ENCODE measurements around the gene MZT2B.
"Not testable (repeated sequence)": the region's sequence is repeated elsewhere in the genome, so short reads cannot be mapped to it uniquely, and the experiment has no call there.

Gene MZT2B

DNA sequence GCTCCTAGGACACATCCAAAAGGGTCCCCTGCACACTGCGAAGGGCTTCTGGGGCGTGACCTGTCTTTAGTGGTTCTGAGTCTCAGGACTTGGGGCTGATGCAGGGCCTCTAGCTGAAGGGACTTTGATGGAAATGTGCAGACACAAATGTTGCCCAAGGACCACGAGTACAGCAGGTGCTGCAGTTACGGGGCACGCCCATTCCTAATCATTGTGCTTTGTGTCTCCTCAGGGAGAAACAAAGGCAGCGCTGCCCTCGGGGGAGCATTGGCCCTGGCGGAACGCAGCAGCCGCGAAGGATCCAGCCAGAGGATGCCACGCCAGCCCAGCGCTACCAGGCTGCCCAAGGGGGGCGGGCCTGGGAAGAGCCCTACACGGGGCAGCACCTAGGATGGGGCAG is 8.2 kb downstream of the MZT2B start:
- DNase-seq (ENCODE audit: low read depth): no peak
- no peak overlapping the region for H3K4me3 ChIP-seq (replicated peaks; ENCODE audit: low read depth, low read length)
- TF ChIP-seq, protein P1, sequence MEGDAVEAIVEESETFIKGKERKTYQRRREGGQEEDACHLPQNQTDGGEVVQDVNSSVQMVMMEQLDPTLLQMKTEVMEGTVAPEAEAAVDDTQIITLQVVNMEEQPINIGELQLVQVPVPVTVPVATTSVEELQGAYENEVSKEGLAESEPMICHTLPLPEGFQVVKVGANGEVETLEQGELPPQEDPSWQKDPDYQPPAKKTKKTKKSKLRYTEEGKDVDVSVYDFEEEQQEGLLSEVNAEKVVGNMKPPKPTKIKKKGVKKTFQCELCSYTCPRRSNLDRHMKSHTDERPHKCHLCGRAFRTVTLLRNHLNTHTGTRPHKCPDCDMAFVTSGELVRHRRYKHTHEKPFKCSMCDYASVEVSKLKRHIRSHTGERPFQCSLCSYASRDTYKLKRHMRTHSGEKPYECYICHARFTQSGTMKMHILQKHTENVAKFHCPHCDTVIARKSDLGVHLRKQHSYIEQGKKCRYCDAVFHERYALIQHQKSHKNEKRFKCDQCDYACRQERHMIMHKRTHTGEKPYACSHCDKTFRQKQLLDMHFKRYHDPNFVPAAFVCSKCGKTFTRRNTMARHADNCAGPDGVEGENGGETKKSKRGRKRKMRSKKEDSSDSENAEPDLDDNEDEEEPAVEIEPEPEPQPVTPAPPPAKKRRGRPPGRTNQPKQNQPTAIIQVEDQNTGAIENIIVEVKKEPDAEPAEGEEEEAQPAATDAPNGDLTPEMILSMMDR (IDR thresholded peaks at IDR 0.05; ENCODE audit: low read length, missing control alignments): no peak

DNA sequence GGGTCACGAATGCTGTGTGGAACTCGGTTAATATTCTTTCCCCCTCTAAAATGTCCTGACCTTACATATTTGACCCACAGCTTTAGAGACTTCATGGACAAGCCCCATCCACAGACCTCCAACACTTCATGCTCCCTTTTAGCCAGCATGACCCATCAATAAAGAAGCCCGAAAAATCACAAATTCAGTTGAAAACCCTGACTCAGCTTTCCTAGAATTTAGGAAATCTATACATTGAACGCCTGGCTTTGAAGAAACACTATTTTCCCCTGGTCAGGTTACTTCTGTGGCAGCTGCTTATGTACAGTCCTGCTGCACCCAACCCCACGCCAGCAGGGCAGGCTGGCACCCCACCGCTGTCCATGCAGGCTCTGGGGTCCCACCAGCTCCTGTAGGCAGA is 9.3 kb downstream of the MZT2B start:
- not testable (repeated sequence) for DNase-seq (ENCODE audit: low read depth); H3K4me3 ChIP-seq (replicated peaks; ENCODE audit: low read depth, low read length)

DNA sequence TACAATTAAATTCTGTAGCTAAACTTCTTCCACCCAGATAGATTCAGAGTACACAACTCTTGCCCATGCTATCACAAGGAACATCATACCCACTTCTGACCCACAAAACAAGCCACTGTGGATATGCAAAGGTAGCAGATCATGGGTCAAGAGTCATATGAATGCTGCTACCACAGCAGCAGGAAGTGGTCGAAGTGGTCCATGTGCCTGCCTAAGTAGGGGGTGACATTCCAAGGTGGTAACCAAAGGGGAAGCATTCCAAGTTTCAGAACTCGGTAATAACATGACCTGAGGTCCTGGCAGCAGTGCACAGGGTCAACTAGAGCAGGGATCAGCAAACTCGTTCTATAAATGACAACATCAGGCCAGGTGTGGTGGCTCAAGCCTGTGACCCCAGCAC is 10.4 kb downstream of the MZT2B start:
- not testable (repeated sequence) for H3K4me3 ChIP-seq (replicated peaks; ENCODE audit: low read depth, low read length); DNase-seq (ENCODE audit: low read depth)

DNA sequence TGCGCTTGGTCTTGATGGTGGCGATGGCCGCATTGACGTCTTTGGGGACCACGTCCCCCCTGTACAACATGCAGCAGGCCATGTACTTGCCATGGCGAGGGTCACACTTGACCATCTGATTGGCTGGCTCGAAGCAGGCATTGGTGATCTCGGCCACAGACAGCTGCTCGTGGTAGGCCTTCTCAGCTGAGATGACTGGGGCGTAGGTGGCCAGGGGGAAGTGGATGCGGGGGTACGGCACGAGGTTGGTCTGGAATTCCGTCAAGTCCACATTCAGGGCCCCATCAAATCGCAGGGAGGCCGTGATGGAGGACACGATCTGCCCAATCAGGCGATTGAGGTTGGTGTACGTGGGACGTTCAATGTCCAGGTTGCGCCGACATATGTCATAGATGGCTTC is 11.8 kb downstream of the MZT2B start:
- not testable (repeated sequence) for H3K4me3 ChIP-seq (replicated peaks; ENCODE audit: low read depth, low read length)

DNA sequence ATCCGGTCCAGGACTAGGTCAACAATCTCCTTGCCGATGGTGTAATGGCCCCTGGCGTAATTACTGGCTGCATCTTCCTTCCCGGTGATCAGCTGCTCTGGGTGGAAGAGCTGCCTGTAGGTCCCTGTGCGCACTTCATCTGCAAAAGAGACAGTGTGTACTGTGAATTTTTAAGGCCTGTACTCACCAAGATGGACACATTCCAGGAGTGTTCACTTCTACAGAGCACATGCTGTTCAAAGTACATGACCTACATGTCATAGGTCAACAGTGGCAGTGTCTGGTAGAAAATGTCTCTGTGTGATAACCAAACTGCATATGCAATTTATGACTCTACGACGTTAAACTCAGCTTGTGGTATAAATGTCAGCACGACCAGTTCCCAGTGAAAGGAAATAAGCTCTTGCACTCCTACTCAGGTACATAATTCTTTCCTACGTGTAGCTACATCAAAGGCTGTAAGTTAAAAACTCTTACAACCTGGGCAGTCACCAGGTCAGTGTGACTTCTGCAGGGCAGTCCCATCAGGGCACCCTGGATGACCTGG is 13.1 kb downstream of the MZT2B start:
- not testable (repeated sequence) for H3K4me3 ChIP-seq (replicated peaks; ENCODE audit: low read depth, low read length); DNase-seq (ENCODE audit: low read depth)

More for the DNA sequence above, 11.8 kb downstream of the MZT2B start:
- not testable (repeated sequence) for DNase-seq (ENCODE audit: low read depth)

DNA sequence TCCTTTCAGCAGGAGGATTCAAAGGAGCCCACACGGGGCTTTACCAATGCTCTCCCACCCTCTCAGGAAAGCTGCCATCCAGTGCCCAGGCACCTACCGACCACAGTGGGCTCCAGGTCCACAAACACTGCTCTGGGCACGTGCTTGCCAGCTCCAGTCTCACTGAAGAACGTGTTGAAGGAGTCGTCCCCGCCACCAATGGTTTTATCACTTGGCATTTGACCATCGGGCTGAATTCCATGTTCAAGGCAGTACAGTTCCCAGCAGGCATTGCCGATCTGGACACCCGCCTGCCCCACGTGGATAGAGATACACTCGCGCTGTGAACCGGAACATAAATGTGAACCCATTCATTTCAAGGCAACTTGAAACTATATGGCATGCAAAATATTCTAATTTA is 14.0 kb downstream of the MZT2B start:
- not testable (repeated sequence) for DNase-seq (ENCODE audit: low read depth); H3K4me3 ChIP-seq (replicated peaks; ENCODE audit: low read depth, low read length)

DNA sequence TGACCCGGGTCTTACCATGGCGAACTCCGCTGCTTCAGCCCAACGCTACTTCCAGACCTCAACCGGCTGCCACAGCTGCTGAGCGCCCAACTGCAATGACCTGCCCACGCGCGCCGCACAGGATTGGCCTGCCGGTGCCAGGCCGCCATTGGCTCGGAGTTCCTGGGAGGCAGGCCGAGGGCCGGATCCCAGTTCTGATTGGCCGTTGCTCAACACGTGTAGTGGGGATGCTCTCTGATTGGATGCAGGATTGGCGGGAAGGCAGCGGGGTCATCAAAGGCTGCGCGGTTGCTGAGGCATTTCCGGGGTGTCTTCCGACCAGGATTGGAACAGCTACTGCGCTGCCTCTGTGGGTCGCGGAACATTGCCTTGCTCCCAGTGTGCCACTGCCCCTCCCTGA is 16.3 kb downstream of the MZT2B start, which contains the start of gene TUBA3E:
Gene TUBA3E, minus strand, starts transcription at position 97 of the 400 bp plus-strand sequence. Its CDS starts 79 bp downstream, at position 18.
- DNase-seq (ENCODE audit: low read depth): no peak
- no peak within 1 kb of the TSS for H3K4me3 ChIP-seq (replicated peaks; ENCODE audit: low read depth, low read length)
- TF ChIP-seq, protein P1 (IDR thresholded peaks at IDR 0.05; ENCODE audit: low read length, missing control alignments): no peak

DNA sequence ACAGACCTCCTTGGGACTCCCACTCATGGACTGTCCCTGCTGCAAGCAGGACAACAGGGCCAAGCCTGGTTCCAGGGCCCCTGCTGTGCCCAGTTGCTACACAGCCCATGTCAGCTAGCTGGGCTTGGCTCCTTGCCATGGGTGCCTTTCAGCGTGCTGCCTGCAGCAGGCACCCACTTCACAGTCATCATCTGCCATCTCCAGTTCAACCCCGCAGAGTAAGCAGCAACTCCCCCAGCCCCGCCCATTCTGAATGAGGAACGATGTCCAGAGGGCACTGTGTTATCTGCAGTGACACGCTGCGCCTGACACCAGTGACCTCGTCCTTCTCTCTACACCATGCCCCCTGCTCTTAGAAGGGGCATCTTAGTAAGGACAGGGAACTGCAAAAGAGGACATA is 20.5 kb downstream of the MZT2B start:
- H3K4me3 ChIP-seq (replicated peaks; ENCODE audit: low read depth, low read length); DNase-seq (ENCODE audit: low read depth): not testable (repeated sequence)

DNA sequence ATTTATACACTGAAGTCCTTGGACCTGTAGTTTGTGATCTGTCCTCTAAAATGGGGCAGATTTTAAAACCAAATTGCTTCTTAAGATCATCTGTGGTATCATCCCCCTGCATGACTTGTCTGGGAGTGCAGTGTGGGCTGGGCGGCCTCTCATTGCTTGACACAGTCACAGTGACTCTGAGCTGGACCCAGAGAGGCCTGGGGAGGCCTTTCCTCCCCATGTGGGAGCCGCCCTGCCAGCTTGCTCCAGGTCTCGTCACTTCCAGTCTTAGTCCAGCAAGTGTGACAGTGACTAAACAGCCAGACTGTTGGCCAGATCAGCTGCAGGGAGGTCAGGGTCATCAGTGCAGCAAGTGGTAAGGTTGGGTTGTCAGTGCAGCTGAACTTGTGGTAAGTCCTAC is 21.1 kb downstream of the MZT2B start:
- DNase-seq (ENCODE audit: low read depth); H3K4me3 ChIP-seq (replicated peaks; ENCODE audit: low read depth, low read length): not testable (repeated sequence)

DNA sequence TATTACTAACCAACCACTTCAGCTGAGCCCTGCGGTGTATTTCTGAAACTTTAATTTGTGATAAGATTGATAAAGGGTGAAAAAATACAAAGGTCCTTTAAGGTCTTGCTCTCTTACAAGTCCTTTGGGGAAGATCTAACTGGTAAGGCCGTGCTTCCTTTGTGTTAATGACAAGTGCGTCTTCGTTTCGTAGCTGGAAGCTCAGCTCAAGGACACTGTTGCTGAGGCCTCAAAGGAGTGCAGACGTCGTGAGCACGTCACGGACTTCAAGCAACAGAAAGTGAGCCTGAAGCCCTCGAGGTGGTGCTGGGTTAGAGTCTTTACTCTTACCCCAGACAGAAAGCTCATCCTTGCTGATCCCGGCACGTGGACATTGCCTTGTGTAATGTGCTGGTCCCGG is 25.0 kb downstream of the MZT2B start:
- DNase-seq (ENCODE audit: low read depth); H3K4me3 ChIP-seq (replicated peaks; ENCODE audit: low read depth, low read length): not testable (repeated sequence)

DNA sequence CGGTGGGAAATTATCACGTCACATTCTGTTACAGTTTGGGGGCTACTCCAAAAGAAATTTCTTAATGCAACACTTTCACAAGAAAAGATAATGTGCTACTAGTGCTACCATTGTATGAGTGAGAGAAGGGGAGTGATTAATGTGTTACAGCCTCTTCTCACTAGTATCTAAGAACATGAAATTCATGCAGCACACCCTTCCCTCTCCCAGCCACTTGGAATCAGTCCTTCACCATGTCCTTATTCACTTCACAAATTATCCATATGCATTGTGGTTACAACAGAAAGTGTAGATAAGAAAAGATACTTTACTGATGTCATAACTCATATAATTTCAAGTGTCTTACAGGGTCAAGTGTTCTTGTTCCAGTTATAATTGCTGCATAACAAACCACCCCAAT is 37.1 kb downstream of the MZT2B start:
- DNase-seq (ENCODE audit: low read depth); H3K4me3 ChIP-seq (replicated peaks; ENCODE audit: low read depth, low read length): not testable (repeated sequence)

DNA sequence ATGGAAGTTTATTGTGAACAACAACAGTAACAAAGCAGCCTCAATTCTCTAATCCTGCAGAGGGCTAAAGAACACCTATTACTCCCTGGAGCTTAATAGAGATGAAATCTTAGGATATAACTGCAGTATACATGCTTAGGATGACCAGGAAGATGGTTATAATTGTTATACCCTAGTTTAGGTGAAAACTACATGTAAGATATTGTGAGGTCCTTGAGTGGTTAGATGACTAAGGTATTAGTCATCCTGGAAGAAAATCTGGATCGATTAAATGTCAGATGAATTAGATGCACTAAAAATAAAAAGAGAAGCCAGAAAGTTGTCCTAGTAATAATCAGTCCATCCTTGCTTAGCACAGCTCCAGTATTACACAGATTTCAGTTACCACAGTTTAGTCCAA is 38.4 kb downstream of the MZT2B start:
- not testable (repeated sequence) for H3K4me3 ChIP-seq (replicated peaks; ENCODE audit: low read depth, low read length); DNase-seq (ENCODE audit: low read depth)

DNA sequence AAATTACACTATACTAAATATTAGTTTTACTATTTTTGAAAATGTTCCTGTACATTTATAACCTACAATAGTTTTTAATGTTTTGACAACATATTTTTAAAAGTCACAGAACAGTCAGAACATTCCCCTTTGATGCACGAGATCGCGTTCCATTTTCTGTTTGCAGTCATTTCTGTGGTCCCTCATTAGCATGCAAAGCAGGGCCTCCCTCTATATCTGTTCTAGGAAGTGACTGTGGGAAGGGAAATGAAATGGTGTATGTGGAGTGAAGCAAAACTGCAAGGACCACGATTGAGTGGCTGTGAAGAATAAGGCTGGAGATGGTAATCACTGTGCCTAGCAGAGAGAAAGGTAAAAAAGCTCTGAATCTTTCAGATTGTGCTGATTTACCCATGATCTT is 40.5 kb downstream of the MZT2B start:
- DNase-seq (ENCODE audit: low read depth); H3K4me3 ChIP-seq (replicated peaks; ENCODE audit: low read depth, low read length): not testable (repeated sequence)

DNA sequence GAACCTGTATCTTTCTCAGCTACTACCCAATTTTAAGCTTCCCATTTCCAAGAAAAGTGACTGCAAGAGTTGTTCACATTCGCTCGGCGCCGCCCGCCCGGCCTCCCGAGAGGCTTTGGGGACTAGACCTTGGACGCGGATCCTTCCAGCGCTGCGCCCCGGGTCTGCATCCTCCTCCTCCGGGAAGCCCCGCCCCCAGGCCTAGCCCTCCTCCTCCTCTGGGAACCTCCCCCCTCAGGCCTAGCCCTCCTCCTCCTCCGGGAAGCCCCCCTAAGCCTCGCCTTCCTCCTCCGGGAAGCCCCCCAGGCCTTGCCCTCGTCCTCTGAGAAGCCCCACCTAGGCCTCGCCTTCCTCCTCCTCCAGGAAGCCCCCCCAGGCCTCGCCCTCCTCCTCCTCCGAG is 45.9 kb downstream of the MZT2B start:
- not testable (repeated sequence) for H3K4me3 ChIP-seq (replicated peaks; ENCODE audit: low read depth, low read length); DNase-seq (ENCODE audit: low read depth)

DNA sequence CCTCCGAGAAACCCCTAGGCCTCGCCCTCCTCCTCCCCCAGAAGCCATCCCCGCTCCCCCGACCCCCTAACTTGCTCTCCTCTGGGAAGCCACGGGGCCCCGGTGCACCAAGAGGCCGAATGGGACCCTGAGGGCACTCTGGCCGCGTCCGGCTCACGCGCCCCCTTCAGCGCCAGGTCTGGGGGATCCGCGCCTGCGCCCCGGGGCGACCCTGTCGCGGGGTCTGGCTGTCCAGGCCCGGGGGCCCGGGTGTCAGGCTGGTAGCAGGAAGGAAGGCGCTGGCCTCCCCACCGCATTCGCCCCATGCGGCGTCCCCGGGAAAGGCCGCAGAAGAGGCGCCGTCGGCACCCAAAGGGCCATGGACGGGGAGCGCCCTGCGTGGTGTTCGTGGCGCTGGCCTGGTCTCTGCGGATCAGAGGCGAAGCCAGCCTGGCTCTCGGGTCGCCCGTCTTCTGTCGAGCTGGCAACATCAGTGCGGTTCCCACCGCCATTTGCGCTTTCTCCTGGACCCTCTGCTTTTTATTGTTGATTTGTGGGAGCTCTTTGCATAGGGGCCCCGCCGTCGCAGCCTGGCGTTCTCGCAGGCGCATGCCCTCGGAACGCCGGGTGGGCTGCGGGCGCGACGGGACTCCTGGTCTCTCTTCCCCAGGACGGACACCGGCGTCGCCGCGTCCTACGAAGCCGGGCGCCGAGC is 46.6 kb downstream of the MZT2B start:
- H3K4me3 ChIP-seq (replicated peaks; ENCODE audit: low read depth, low read length); DNase-seq (ENCODE audit: low read depth): not testable (repeated sequence)

DNA sequence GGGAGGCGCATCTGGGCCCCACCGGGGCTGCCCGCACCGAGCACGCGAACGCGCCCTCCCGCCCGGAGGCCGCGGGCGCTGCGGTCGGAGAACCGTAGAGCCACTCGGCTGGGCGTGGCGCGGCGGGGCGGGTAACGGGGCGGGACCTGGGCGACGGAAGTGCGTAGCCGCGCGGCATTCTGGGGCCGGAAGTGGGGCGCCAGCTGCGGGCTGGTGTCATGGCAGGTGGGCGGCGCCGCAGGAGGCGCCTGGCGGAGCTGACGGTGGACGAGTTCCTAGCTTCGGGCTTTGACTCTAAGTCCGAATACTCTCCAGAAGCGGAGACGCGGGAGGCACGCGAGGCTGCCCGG is 47.1 kb downstream of the MZT2B start:
- DNase-seq (ENCODE audit: low read depth): peak; percentile 60
- peak overlapping the region; percentile 30 for H3K4me3 ChIP-seq (replicated peaks; ENCODE audit: low read depth, low read length)

DNA sequence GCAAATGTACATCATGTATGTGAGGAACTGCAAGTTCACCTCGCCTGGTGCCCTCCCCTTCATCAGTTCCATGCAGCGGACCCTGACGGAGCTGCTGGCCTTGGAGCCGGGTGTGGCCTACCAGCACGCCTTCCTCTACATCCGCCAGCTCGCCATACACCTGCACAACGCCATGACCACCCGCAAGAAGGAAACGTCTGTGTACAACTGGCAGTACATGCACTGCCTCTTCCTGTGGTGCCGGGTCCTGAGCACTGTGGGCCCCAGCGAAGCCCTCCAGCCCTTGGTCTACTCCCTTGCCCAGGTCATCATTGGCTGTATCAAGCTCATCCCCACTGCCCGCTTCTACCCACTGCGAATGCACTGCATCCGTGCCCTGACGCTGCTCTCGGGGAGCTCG is 48.3 kb downstream of the MZT2B start:
- DNase-seq (ENCODE audit: low read depth); H3K4me3 ChIP-seq (replicated peaks; ENCODE audit: low read depth, low read length): not testable (repeated sequence)

DNA sequence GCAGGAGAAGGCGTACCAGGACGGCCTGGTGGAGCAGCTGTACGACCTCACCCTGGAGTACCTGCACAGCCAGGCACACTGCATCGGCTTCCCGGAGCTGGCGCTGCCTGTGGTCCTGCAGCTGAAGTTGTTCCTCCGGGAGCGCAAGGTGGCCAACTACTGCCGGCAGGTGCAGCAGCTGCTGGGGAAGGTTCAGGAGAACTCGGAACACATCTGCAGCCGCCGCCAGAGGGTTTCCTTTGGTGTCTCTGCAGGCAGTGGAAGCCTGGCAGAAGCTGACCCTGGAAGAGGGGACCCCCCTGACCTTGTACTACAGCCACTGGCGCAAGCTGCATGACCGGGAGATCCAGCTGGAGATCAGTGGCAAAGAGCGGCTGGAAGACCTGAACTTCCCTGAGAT is 48.8 kb downstream of the MZT2B start:
- DNase-seq (ENCODE audit: low read depth): not testable (repeated sequence)

More for the DNA sequence above, 48.8 kb downstream of the MZT2B start:
- not testable (repeated sequence) for H3K4me3 ChIP-seq (replicated peaks; ENCODE audit: low read depth, low read length)
